NCI-H82 treated with DMSO at 0.1 percent for 48 hours (cell line): ENCODE results near the gene ASB15.
A peak's percentile ranks its signal among the peaks of the same experiment; 100 is the strongest.
"Not testable (repeated sequence)": the region's sequence is repeated elsewhere in the genome, so short reads cannot be mapped to it uniquely, and the experiment has no call there.

Experiments
- DNase-seq: peaks from one replicate; lab custom pipeline; 2025; ENCODE audit not compliant: unreplicated experiment; lab: John Stamatoyannopoulos, UW

Gene ASB15

GRCh38 chr7:123634011-123634573 is 32.5 kb downstream of the ASB15 start:
- DNase-seq = not testable (repeated sequence)

- peak; percentile 25 for DNase-seq
Observed at GRCh38 chr7:123635551-123636359, 34.1 kb downstream of the ASB15 start.

- peak; percentile 46 for DNase-seq
Observed at GRCh38 chr7:123637203-123637602, 35.6 kb downstream of the ASB15 start.

- peak; percentile 94 for DNase-seq
Observed at GRCh38 chr7:123637878-123638277, 36.3 kb downstream of the ASB15 start.

GRCh38 chr7:123639631-123640030 is 38.0 kb downstream of the ASB15 start:
- peak; percentile 19 for DNase-seq

GRCh38 chr7:123640583-123640982 is 39.0 kb downstream of the ASB15 start:
- no peak for DNase-seq

GRCh38 chr7:123641901-123642300 is 40.3 kb downstream of the ASB15 start:
- DNase-seq = no peak

- peak; percentile 15 for DNase-seq
Observed at GRCh38 chr7:123643495-123644441, 42.1 kb downstream of the ASB15 start.

GRCh38 chr7:123645516-123645915 is 43.9 kb downstream of the ASB15 start:
- DNase-seq = no peak

GRCh38 chr7:123647106-123647730 is 45.6 kb downstream of the ASB15 start:
- no peak for DNase-seq

GRCh38 chr7:123649964-123650363 is 48.3 kb downstream of the ASB15 start:
- no peak for DNase-seq

- DNase-seq = no peak
Observed at GRCh38 chr7:123650595-123650994, 49.0 kb downstream of the ASB15 start.

GRCh38 chr7:123652406-123652805 is 50.8 kb downstream of the ASB15 start:
- no peak for DNase-seq

GRCh38 chr7:123653162-123653561 is 51.5 kb downstream of the ASB15 start:
- DNase-seq = no peak

GRCh38 chr7:123655614-123656013 is 54.0 kb downstream of the ASB15 start, which contains the start of gene LMOD2:
Gene LMOD2 (plus strand): TSS chr7:123655866. CDS start chr7:123655964, 98 bp downstream.
- DNase-seq = no peak

GRCh38 chr7:123656544-123657303 is 55.1 kb downstream of the ASB15 start:
- DNase-seq = no peak

- no peak for DNase-seq
Observed at GRCh38 chr7:123657304-123657685, 55.7 kb downstream of the ASB15 start.

- DNase-seq = peak; percentile 86
Observed at GRCh38 chr7:123658023-123658422, 56.4 kb downstream of the ASB15 start.

- peak; percentile 28 for DNase-seq
Observed at GRCh38 chr7:123660514-123661354, 59.1 kb downstream of the ASB15 start.
